ENCODE data around the gene MTHFD1L. TPM values are rescaled to one million over a fixed set of nuclear protein-coding genes. Genes with fewer than 3 reads are reported as not detected.

The MTHFD1L gene
- polyA plus RNA-seq, 3 donors: 0.25 to 1.3 (median 0.39) TPM

- intact Hi-C loops (cut with micrococcal nuclease): no loop called here
- no CpG with 5 or more reads among the region's 3 CpGs for WGBS (ENCODE audit: insufficient coverage)
- peaks cover 0 to 4% (median 2%) of the 10 kb centered on the region in 3 donors for H3K27me3 Mint-ChIP-seq (ENCODE audit: low read depth in 3 of 3)
Measured at GRCh38 chr6:150932996-150933395, 67.5 kb downstream of the MTHFD1L start.

DNA sequence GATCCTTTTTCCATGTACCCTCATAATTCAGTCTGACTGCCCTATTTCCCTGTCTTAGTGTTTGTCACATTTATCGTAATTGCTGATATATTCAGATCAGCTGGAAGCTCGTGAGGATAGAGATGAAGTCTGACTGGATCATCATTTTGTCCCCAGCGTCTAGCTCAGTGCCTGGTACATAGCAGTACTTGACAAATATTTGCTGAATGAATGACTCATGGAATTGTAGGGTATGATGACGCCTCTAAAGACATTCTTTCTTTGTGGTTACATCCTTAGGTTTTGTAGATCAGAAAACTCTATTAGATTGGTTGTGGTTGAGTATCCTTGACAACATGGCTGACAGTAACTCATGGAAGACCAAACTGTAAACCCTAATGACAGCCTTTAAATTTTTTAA, 68.9 kb downstream of the MTHFD1L start:
- H3K27me3 Mint-ChIP-seq (ENCODE audit: low read depth in 3 of 3): peaks cover 0 to 4% (median 2%) of the 10 kb centered on the region in 3 donors
- Histone ChIP-seq H3K9ac (ENCODE audit: insufficient read depth, low read length, poor library complexity, severe bottlenecking) (no peak overlapping the region), H2AFZ (ENCODE audit: insufficient read depth, low read depth, low read length, poor library complexity, severe bottlenecking) (no peak overlapping the region), H3K27me3 (ENCODE audit: control insufficient read depth in 2 of 2, insufficient read depth in 2 of 2, low read length in 2 of 2) (no peaks in the 10 kb centered on the region), H3K4me3 (replicated peaks in 1 of 3; ENCODE audit: low read depth in 2 of 3, low read length in 3 of 3) (no peak overlapping the region), H3K9me3 (replicated peaks in 1 of 2; ENCODE audit: control insufficient read depth in 1 of 2, insufficient read depth in 1 of 2, low read length in 2 of 2) (no peaks in the 10 kb centered on the region), H3K4me1 (ENCODE audit: control insufficient read depth in 1 of 2, insufficient read depth in 2 of 2, low read length in 2 of 2) (no peaks in the 10 kb centered on the region), H3K4me2 (replicated peaks; ENCODE audit: extremely low read depth, low read length, poor library complexity, severe bottlenecking) (no peak overlapping the region), H3K79me2 (ENCODE audit: insufficient read depth, low read length) (no peaks in the 10 kb centered on the region), H3K36me3 (replicated peaks in 1 of 2; ENCODE audit: control insufficient read depth in 1 of 2, insufficient read depth in 2 of 2, low read length in 2 of 2) (no peaks in the 10 kb centered on the region), H4K20me1 (ENCODE audit: insufficient read depth, low read length) (no peaks in the 10 kb centered on the region), H3K27ac (ENCODE audit: low read depth in 1 of 2, low read length in 2 of 2) (no peak overlapping the region)
- peaks cover 1 to 7% of the 10 kb centered on the region in 2 donors for H3K36me3 Mint-ChIP-seq
- intact Hi-C loops (cut with micrococcal nuclease): no loop called here
- no peak for DNase-seq
- WGBS (ENCODE audit: insufficient coverage): 97% methylated on average over 3 of the region's 4 CpGs
- TF ChIP-seq, protein P1, sequence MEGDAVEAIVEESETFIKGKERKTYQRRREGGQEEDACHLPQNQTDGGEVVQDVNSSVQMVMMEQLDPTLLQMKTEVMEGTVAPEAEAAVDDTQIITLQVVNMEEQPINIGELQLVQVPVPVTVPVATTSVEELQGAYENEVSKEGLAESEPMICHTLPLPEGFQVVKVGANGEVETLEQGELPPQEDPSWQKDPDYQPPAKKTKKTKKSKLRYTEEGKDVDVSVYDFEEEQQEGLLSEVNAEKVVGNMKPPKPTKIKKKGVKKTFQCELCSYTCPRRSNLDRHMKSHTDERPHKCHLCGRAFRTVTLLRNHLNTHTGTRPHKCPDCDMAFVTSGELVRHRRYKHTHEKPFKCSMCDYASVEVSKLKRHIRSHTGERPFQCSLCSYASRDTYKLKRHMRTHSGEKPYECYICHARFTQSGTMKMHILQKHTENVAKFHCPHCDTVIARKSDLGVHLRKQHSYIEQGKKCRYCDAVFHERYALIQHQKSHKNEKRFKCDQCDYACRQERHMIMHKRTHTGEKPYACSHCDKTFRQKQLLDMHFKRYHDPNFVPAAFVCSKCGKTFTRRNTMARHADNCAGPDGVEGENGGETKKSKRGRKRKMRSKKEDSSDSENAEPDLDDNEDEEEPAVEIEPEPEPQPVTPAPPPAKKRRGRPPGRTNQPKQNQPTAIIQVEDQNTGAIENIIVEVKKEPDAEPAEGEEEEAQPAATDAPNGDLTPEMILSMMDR (IDR thresholded peaks at IDR 0.05): no peak
- H3K9me3 Mint-ChIP-seq: no peaks in the 10 kb centered on the region
- H3K4me1 Mint-ChIP-seq: no peaks in the 10 kb centered on the region
- H3K27ac Mint-ChIP-seq: no peak overlapping the region
- H3K4me3 Mint-ChIP-seq: no peak overlapping the region

More at GRCh38 chr6:150932996-150933395, 67.5 kb downstream of the MTHFD1L start:
- no peak overlapping the region for H3K27ac ChIP-seq (ENCODE audit: low read depth in 1 of 2, low read length in 2 of 2)
- H4K20me1 ChIP-seq (ENCODE audit: insufficient read depth, low read length): no peaks in the 10 kb centered on the region
- no peaks in the 10 kb centered on the region for H3K27me3 ChIP-seq (ENCODE audit: control insufficient read depth in 2 of 2, insufficient read depth in 2 of 2, low read length in 2 of 2)
- no peak overlapping the region for H3K4me3 ChIP-seq (replicated peaks in 1 of 3; ENCODE audit: low read depth in 2 of 3, low read length in 3 of 3)
- no peak for DNase-seq
- no peak overlapping the region for H3K4me3 Mint-ChIP-seq
- no peaks in the 10 kb centered on the region for H3K4me1 ChIP-seq (ENCODE audit: control insufficient read depth in 1 of 2, insufficient read depth in 2 of 2, low read length in 2 of 2)
- H3K9ac ChIP-seq (ENCODE audit: insufficient read depth, low read length, poor library complexity, severe bottlenecking): no peak overlapping the region
- H3K4me1 Mint-ChIP-seq: no peaks in the 10 kb centered on the region
- TF ChIP-seq, protein P1 (IDR thresholded peaks at IDR 0.05): no peak
- no peaks in the 10 kb centered on the region for H3K9me3 Mint-ChIP-seq
- H3K36me3 Mint-ChIP-seq: peaks cover 0 to 8% of the 10 kb centered on the region in 2 donors
- H3K79me2 ChIP-seq (ENCODE audit: insufficient read depth, low read length): no peaks in the 10 kb centered on the region
- H2AFZ ChIP-seq (ENCODE audit: insufficient read depth, low read depth, low read length, poor library complexity, severe bottlenecking): no peak overlapping the region
- H3K36me3 ChIP-seq (replicated peaks in 1 of 2; ENCODE audit: control insufficient read depth in 1 of 2, insufficient read depth in 2 of 2, low read length in 2 of 2): no peaks in the 10 kb centered on the region
- H3K9me3 ChIP-seq (replicated peaks in 1 of 2; ENCODE audit: control insufficient read depth in 1 of 2, insufficient read depth in 1 of 2, low read length in 2 of 2): no peaks in the 10 kb centered on the region
- no peak overlapping the region for H3K27ac Mint-ChIP-seq
- no peak overlapping the region for H3K4me2 ChIP-seq (replicated peaks; ENCODE audit: extremely low read depth, low read length, poor library complexity, severe bottlenecking)

Measured in CD14-positive monocyte (primary cell).